SK-N-SH treated with all-trans-retinoic acid at 6 μM for 48 hours (cell line): ENCODE measurements around the gene DDX49.

Experiments
- RARB ChIP-seq: fragments of 250-450 bp; sonication (Bioruptor Pico); IDR thresholded peaks from 2 replicates; pipeline ENCODE4 v1.8.0; 2021; ENCODE audit warnings: mild to moderate bottlenecking, moderate library complexity
- ZFP30 ChIP-seq: fragments of 450-650 bp; formaldehyde crosslinking; IDR thresholded peaks from 2 replicates; pipeline ENCODE4 v1.5.0; 2022; ENCODE audit warnings: mild to moderate bottlenecking, moderate library complexity
- ZNF70 ChIP-seq: fragments of 450-650 bp; formaldehyde crosslinking; IDR thresholded peaks from 2 replicates; pipeline ENCODE4 v1.5.0; 2020; ENCODE audit warnings: mild to moderate bottlenecking, moderate library complexity

GRCh38 chr19:18972301-18972811, 52.8 kb downstream of the DDX49 start:
- no peak for TF ChIP-seq ZNF70 (CRISPR knock-in tag)
- TF ChIP-seq ZFP30 = no peak
- TF ChIP-seq RARB = no peak
